Endothelial cell of umbilical vein (primary cell): ENCODE measurements around the gene NBEAL1. TPM values are rescaled to one million over a fixed set of nuclear protein-coding genes. Genes with fewer than 3 reads are reported as not detected.

Experiments used
- BruUV-seq: library from RNA; stranded (reverse); fragments of 400-500 nt; replicated peaks from 2 replicates; lab custom pipeline; 2021; lab: Mats Ljungman, UMichigan
- CTCF ChIA-PET: fragments of 300-600, 350-600 bp; sonication (Branson Sonifier 250); formaldehyde crosslinking; loops from one replicate; lab custom pipeline; 2021; ENCODE audit warnings: antibody characterized with exemption, inconsistent platforms; lab: Charles Lee
- POLR2A ChIA-PET: fragments of 300-600, 350-600 bp; sonication (Branson Sonifier 250); formaldehyde crosslinking; loops from one replicate; lab custom pipeline; 2021; ENCODE audit warnings: antibody characterized with exemption, inconsistent platforms; lab: Charles Lee
- DNase-seq: peaks from one replicate; pipeline ENCODE4 v3.0.0-alpha.2; 2011; ENCODE audit warnings: low read depth, low spot score
- FAIRE-seq: peaks from 2 replicates; lab custom pipeline; 2011; peaks lifted over from hg19 to GRCh38; lab: Jason Lieb, UNC
- H2AFZ ChIP-seq: 2 replicates; pipeline ENCODE4 v1.6.0; 2012; ENCODE audit warnings: low read depth, low read length, control low read depth, inconsistent platforms
- H3K27ac ChIP-seq: 2 replicates; pipeline ENCODE4 v1.5.1; 2011; ENCODE audit warnings: low read depth, mild to moderate bottlenecking, control low read depth, low read length, moderate library complexity; ENCODE audit not compliant: insufficient read depth
- H3K27me3 ChIP-seq, 2 experiments: 2 replicates each; pipeline versions ENCODE4 v1.6.0 to v1.6.1; 2011; ENCODE audit warnings: low read length in 2 of 2, mixed read lengths in 1 of 2; ENCODE audit not compliant: control insufficient read depth in 2 of 2, insufficient read depth in 2 of 2
- H3K36me3 ChIP-seq, 2 experiments: 2 replicates in 1 of 2; 3 replicates in 1 of 2; pipeline ENCODE4 v1.5.1; 2011; ENCODE audit warnings: low read length in 2 of 2, mild to moderate bottlenecking in 1 of 2, moderate library complexity in 1 of 2; ENCODE audit not compliant: control insufficient read depth in 2 of 2, insufficient read depth in 2 of 2; ENCODE audit errors: extremely low read depth in 1 of 2
- H3K4me1 ChIP-seq: 3 replicates; pipeline ENCODE4 v1.5.1; 2011; ENCODE audit warnings: mild to moderate bottlenecking, low read length; ENCODE audit not compliant: control insufficient read depth, insufficient read depth; ENCODE audit errors: extremely low read depth
- H3K4me2 ChIP-seq: 2 replicates; pipeline ENCODE4 v1.6.1; 2011; ENCODE audit warnings: low read length, control low read depth, mixed read lengths; ENCODE audit not compliant: insufficient read depth
- H3K4me3 ChIP-seq, 3 experiments: fragments of 200-600 bp in 1 of 3; sonication (generic), shearing (Covaris generic) in 1 of 3; replicated peaks in 1 of 3; 2 replicates each; pipeline ENCODE4 v1.5.1; 2011 to 2016; ENCODE audit warnings: control low read depth in 3 of 3, low read length in 3 of 3, mild to moderate bottlenecking in 2 of 3, inconsistent platforms in 1 of 3, low read depth in 1 of 3, moderate library complexity in 1 of 3; ENCODE audit not compliant: insufficient read depth in 1 of 3
- H3K79me2 ChIP-seq: 2 replicates; pipeline ENCODE4 v1.6.0; 2012; ENCODE audit warnings: low read length, inconsistent platforms; ENCODE audit not compliant: control insufficient read depth, insufficient read depth
- H3K9ac ChIP-seq: replicated peaks from 2 replicates; pipeline ENCODE3; 2011; ENCODE audit warnings: low read length, control low read depth; ENCODE audit not compliant: insufficient read depth; ENCODE audit errors: extremely low read depth
- H3K9me1 ChIP-seq: replicated peaks from 3 replicates; pipeline ENCODE4 v1.6.0; 2011; ENCODE audit warnings: mild to moderate bottlenecking, low read length; ENCODE audit not compliant: control insufficient read depth, insufficient read depth; ENCODE audit errors: extremely low read depth
- H3K9me3 ChIP-seq: replicated peaks from 2 replicates; pipeline ENCODE4 v1.5.1; 2012; ENCODE audit warnings: low read length, inconsistent platforms; ENCODE audit not compliant: control insufficient read depth, insufficient read depth
- H4K20me1 ChIP-seq: replicated peaks from 2 replicates; pipeline ENCODE3; 2011; ENCODE audit warnings: mild to moderate bottlenecking, low read length; ENCODE audit not compliant: control insufficient read depth, insufficient read depth; ENCODE audit errors: extremely low read depth
- EZH2 ChIP-seq: IDR thresholded peaks from 2 replicates; pipeline ENCODE4 v1.6.1; 2012; ENCODE audit warnings: borderline replicate concordance, low read depth, mild to moderate bottlenecking, moderate library complexity, low read length, inconsistent platforms; ENCODE audit not compliant: severe bottlenecking
- FOS ChIP-seq: IDR thresholded peaks from 2 replicates; pipeline ENCODE4 v1.6.1; 2011; ENCODE audit warnings: mild to moderate bottlenecking, low read length, moderate library complexity, borderline replicate concordance; ENCODE audit not compliant: insufficient read depth
- GATA2 ChIP-seq: IDR thresholded peaks from 2 replicates; pipeline ENCODE4 v1.7.0; 2011; ENCODE audit warnings: low read depth, mild to moderate bottlenecking, moderate library complexity, mixed read lengths, low read length; ENCODE audit not compliant: insufficient read length, insufficient read depth
- JUN ChIP-seq: IDR thresholded peaks from 2 replicates; pipeline ENCODE4 v1.6.1; 2011; ENCODE audit warnings: borderline replicate concordance, low read depth; ENCODE audit not compliant: insufficient read length, insufficient read depth
- MYC ChIP-seq: IDR thresholded peaks from one replicate; pipeline ENCODE4 v1.6.1; 2011; ENCODE audit warnings: mild to moderate bottlenecking, low read depth, low read length
- POLR2A ChIP-seq: IDR thresholded peaks from 2 replicates; pipeline ENCODE4 v1.6.1; 2012; ENCODE audit warnings: low read depth, mild to moderate bottlenecking, control low read depth, low read length
- POLR2AphosphoS5 ChIP-seq: IDR thresholded peaks from 2 replicates; pipeline ENCODE4 v1.6.1; 2012; ENCODE audit warnings: low read depth, mild to moderate bottlenecking, control low read depth, low read length, moderate library complexity; ENCODE audit not compliant: insufficient read depth
- dilution Hi-C: fragments of 300-500 bp; cut with MboI; formaldehyde crosslinking; loops from one replicate; pipeline ENCODE4 v1.15.0; 2019; ENCODE audit warnings: low sequenced_read_pairs; ENCODE audit not compliant: extremely low pct_ligation_motif_present
- intact Hi-C: fragments of 100-400 bp; cut with micrococcal nuclease; formaldehyde crosslinking; loops from one replicate; pipeline ENCODE4 v1.10.0; 2022
- polyA plus RNA-seq, 4 experiments: library from polyadenylated mRNA; depleted of rRNA in 3 of 4; stranded (reverse) in 3 of 4; unstranded in 1 of 4; fragments of >200 nt; gene quantifications; 2 replicates each; pipeline versions ENCODE4 v1.2.1 to v1.2.3, GENCODE V29; 2011 to 2012; ENCODE audit warnings: missing spikeins in 1 of 4
- total RNA-seq: library from RNA; stranded (reverse); gene quantifications from 2 replicates; pipeline ENCODE4 v1.2.3, GENCODE V29; 2021
- TF ChIP-seq, protein P1 (sequence below): IDR thresholded peaks from 2 replicates; pipeline ENCODE4 v1.6.1; 2011; ENCODE audit not compliant: insufficient read depth, insufficient read length
- TF ChIP-seq, protein P2 (sequence below), 2 donors: IDR thresholded peaks; 1 replicate in 1 of 2; 2 replicates in 1 of 2; pipeline ENCODE4 v1.5.1; 2011; ENCODE audit warnings: low read length in 2 of 2, mild to moderate bottlenecking in 2 of 2, moderate library complexity in 2 of 2, control low read depth in 1 of 2, inconsistent platforms in 1 of 2, low read depth in 1 of 2; ENCODE audit not compliant: insufficient read depth in 1 of 2; ENCODE audit errors: extremely low read depth in 1 of 2

The NBEAL1 gene
- total and polyA plus RNA-seq, 2 donors (not counting 3 experiments of a cell fraction or from before 2014, with no cell fraction given): 2.1 to 23.3 TPM

DNA sequence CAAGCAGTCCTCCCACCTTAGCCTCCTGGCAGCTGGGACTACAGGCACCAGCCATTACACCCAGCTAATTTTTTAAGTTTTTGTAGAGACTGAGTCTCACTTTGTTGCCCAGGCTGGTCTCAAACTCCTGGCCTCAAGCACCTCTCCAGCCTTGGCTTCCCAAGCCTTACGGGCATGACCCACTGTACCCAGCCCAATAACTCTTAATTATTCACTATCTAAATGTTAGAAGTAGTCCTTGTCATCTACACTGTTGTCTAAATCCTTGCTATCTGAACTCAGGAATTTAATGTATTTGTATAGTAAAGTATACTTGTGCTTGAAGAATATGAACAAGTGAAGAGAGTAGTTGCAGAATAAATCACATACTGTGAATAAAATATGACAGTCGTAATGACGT, 37.9 kb upstream of the NBEAL1 start:
- Histone ChIP-seq H4K20me1 (no peaks in the 10 kb centered on the region), H3K79me2 (no peaks in the 10 kb centered on the region), H3K4me1 (no peaks in the 10 kb centered on the region), H2AFZ (no peak overlapping the region), H3K27me3 (no peaks in the 10 kb centered on the region), H3K27ac (no peak overlapping the region), H3K9ac (no peak overlapping the region), H3K4me2 (no peak overlapping the region), H3K9me3 (no peaks in the 10 kb centered on the region), H3K4me3 (no peak overlapping the region), H3K36me3 (no peaks in the 10 kb centered on the region), H3K9me1 (no peaks in the 10 kb centered on the region)
- intact Hi-C loops (no loop called here), dilution Hi-C loops (no loop called here)
- CTCF ChIA-PET: no interaction called here
- TF ChIP-seq GATA2: no peak
- TF ChIP-seq MYC: no peak
- no peak for TF ChIP-seq POLR2A
- TF ChIP-seq FOS: no peak
- TF ChIP-seq POLR2AphosphoS5: no peak
- no TSS peak for BruUV-seq
- POLR2A ChIA-PET: no interaction called here
- DNase-seq: no peak
- FAIRE-seq: no peak

DNA sequence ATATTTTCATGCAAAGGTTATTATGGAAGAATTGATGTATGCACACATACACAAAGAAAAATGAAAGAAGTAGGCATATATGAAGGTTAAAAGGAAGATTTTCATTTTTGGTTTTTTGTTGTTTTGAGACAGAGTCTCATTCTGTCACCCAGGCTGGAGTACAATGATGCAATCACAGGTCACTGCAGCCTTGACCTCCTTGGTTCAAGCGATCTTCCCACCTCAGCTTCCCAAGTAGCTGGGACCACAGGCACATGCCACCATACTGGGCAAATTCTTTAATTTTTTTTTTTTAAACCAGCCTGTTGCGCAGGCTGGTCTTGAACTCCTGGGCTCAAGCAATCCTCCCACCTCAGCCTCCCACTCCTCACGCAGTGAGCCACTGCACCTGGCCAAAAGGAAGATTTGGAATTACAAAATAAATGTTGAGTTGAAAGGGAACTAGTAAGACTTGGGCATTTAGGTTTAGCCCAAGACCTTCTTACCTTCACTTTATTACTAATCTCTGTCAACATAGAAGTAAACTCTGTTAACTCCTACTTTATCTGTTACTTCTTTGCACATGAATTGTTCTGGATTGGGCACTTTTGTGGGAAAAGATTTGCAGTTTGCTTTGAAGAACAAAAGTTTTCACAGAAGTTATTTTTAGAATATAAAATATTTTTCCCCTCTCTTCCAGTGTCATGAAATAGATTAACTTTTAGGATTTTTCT, 31.7 kb upstream of the NBEAL1 start:
- Histone ChIP-seq H3K9ac (no peak overlapping the region), H4K20me1 (no peaks in the 10 kb centered on the region), H2AFZ (no peak overlapping the region), H3K27me3 (no peaks in the 10 kb centered on the region), H3K4me1 (no peaks in the 10 kb centered on the region), H3K36me3 (no peaks in the 10 kb centered on the region), H3K79me2 (no peaks in the 10 kb centered on the region), H3K4me2 (no peak overlapping the region), H3K4me3 (no peak overlapping the region), H3K9me3 (no peaks in the 10 kb centered on the region), H3K9me1 (no peaks in the 10 kb centered on the region), H3K27ac (no peak overlapping the region)
- ChIA-PET POLR2A (no interaction called here), CTCF (interaction anchor here (1.2 to 1.4 kb wide), 2 partner anchors 13 to 16 kb away, joined by 3 to 4 read pairs; no protein-coding TSS in a partner anchor)
- DNase-seq: no peak
- dilution Hi-C loops (no loop called here), intact Hi-C loops (no loop called here)
- no TSS peak for BruUV-seq
- TF ChIP-seq FOS (no peak), MYC (no peak), POLR2AphosphoS5 (no peak), POLR2A (no peak), GATA2 (no peak), JUN (no peak), EZH2 (no peak)
- TF ChIP-seq, protein P1, sequence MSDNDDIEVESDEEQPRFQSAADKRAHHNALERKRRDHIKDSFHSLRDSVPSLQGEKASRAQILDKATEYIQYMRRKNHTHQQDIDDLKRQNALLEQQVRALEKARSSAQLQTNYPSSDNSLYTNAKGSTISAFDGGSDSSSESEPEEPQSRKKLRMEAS: no peak
- TF ChIP-seq, protein P2, sequence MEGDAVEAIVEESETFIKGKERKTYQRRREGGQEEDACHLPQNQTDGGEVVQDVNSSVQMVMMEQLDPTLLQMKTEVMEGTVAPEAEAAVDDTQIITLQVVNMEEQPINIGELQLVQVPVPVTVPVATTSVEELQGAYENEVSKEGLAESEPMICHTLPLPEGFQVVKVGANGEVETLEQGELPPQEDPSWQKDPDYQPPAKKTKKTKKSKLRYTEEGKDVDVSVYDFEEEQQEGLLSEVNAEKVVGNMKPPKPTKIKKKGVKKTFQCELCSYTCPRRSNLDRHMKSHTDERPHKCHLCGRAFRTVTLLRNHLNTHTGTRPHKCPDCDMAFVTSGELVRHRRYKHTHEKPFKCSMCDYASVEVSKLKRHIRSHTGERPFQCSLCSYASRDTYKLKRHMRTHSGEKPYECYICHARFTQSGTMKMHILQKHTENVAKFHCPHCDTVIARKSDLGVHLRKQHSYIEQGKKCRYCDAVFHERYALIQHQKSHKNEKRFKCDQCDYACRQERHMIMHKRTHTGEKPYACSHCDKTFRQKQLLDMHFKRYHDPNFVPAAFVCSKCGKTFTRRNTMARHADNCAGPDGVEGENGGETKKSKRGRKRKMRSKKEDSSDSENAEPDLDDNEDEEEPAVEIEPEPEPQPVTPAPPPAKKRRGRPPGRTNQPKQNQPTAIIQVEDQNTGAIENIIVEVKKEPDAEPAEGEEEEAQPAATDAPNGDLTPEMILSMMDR (IDR thresholded peaks at IDR 0.05; ENCODE audit: extremely low read depth in 1 of 2, insufficient read depth in 1 of 2, low read depth in 1 of 2, low read length in 2 of 2): no peak
- no peak for FAIRE-seq
